Panc1 (cell line): ENCODE measurements around the gene CGNL1. TPM values are rescaled to one million over a fixed set of nuclear protein-coding genes. Genes with fewer than 3 reads are reported as not detected.

Experiments
- ATAC-seq: fragments of 200-7000 bp; cut with Tn5 transposase; 2 replicates; pipeline ENCODE4 v1.9.1; 2020; ENCODE audit warnings: mild to moderate bottlenecking, moderate library complexity
- BruUV-seq: library from RNA; stranded (reverse); fragments of 400-500 nt; replicated peaks from 2 replicates; lab custom pipeline; 2021; lab: Mats Ljungman, UMichigan
- CTCF ChIA-PET: fragments of 300-600 bp; sonication (Branson Sonifier 250); formaldehyde crosslinking; loops from one replicate; lab custom pipeline; 2022; ENCODE audit warnings: antibody characterized with exemption; lab: Charles Lee
- POLR2A ChIA-PET: fragments of 300-600 bp; sonication (Branson Sonifier 250); formaldehyde crosslinking; loops from one replicate; lab custom pipeline; 2022; ENCODE audit warnings: antibody characterized with exemption; lab: Charles Lee
- DNase-seq: peaks from one replicate; pipeline ENCODE4 v3.0.0-alpha.2; 2010; ENCODE audit warnings: low read depth, low spot score
- H3K27ac ChIP-seq: 2 replicates; pipeline ENCODE4 v1.5.1; 2011; ENCODE audit warnings: mild to moderate bottlenecking, low read length, inconsistent platforms
- H3K27me3 ChIP-seq: fragments of 200-500 bp; sonication (Bioruptor generic); 2 replicates; pipeline ENCODE4 v1.6.0; 2014; ENCODE audit warnings: low read length, inconsistent platforms; ENCODE audit not compliant: control insufficient read depth, insufficient read depth
- H3K36me3 ChIP-seq: fragments of 200-500 bp; sonication (Bioruptor generic); 2 replicates; pipeline ENCODE4 v1.5.1; 2014; ENCODE audit warnings: inconsistent platforms, mild to moderate bottlenecking, low read length, moderate library complexity; ENCODE audit not compliant: control insufficient read depth, insufficient read depth
- H3K4me1 ChIP-seq: 2 replicates; pipeline ENCODE4 v1.5.1; 2011; ENCODE audit warnings: inconsistent platforms, mild to moderate bottlenecking, low read length, moderate library complexity; ENCODE audit not compliant: control insufficient read depth, insufficient read depth
- H3K4me3 ChIP-seq, 2 experiments: 2 replicates each; pipeline ENCODE4 v1.5.1; 2011 to 2012; ENCODE audit warnings: low read depth in 2 of 2, low read length in 2 of 2, mild to moderate bottlenecking in 2 of 2, inconsistent platforms in 1 of 2, moderate library complexity in 1 of 2
- H3K9me3 ChIP-seq: fragments of 200-500 bp; sonication (Bioruptor generic); 2 replicates; pipeline ENCODE4 v1.5.1; 2014; ENCODE audit warnings: low read depth, mild to moderate bottlenecking, inconsistent platforms, low read length, moderate library complexity; ENCODE audit not compliant: control insufficient read depth, insufficient read depth
- POLR2AphosphoS5 ChIP-seq: IDR thresholded peaks from 2 replicates; pipeline ENCODE4 v1.6.1; 2012; ENCODE audit warnings: mild to moderate bottlenecking, low read depth, low read length, moderate library complexity
- SIN3A ChIP-seq: IDR thresholded peaks from 2 replicates; pipeline ENCODE4 v1.6.1; 2012; ENCODE audit warnings: low read depth, mild to moderate bottlenecking, low read length, moderate library complexity, borderline replicate concordance; ENCODE audit not compliant: insufficient read depth
- TCF7L2 ChIP-seq: IDR thresholded peaks from 2 replicates; pipeline ENCODE4 v1.6.1; 2011; ENCODE audit warnings: mild to moderate bottlenecking, low read depth, low read length, inconsistent platforms
- in situ Hi-C: cut with HindIII; loops from 2 replicates; pipeline ENCODE4 v1.10.0; 2016; ENCODE audit warnings: low sequenced_read_pairs, low pct_unique_long_range_greater_than_20kb
- intact Hi-C: fragments of 100-400 bp; cut with micrococcal nuclease; formaldehyde crosslinking; loops from one replicate; pipeline ENCODE4 v1.10.0; 2022; ENCODE audit not compliant: unreplicated experiment
- total RNA-seq: library from RNA; stranded (reverse); gene quantifications from one replicate; pipeline ENCODE4 v1.2.1, GENCODE V29; 2021; ENCODE audit not compliant: unreplicated experiment
- TF ChIP-seq, protein P1 (sequence below): fragments of 450-650 bp; IDR thresholded peaks from 2 replicates; pipeline ENCODE4 v1.5.1; 2017; ENCODE audit warnings: mild to moderate bottlenecking

The CGNL1 gene
- total RNA-seq, 1 experiment from 2014 or later = 3.5 TPM

DNA sequence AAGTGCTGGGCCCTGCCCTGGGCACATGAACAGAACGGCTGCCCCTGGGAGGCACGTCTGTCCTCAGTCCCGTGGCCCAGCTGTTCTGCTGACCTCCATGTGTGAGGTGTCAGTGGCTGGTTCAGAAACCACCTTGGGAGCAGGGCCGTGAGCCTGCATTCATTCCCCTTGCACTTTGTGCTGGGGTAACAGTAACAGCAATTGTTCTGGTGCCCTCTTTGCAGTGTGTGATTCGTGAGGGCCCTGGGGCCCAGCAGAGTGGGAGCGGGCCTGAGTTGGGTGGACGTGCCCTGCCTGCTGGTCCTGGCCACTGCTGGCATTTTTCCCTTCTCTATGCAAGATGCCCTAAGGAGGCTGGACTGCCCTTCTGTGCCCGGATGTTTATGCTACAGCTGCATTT is 165.0 kb downstream of the CGNL1 start:
- POLR2A ChIA-PET = no interaction called here
- ATAC-seq = no peak

GRCh38 chr15:57541805-57542504 is 165.7 kb downstream of the CGNL1 start:
- in situ Hi-C loops = no loop called here
- intact Hi-C loops = no loop called here
- TF ChIP-seq POLR2AphosphoS5 = no peak
- TF ChIP-seq, protein P1, sequence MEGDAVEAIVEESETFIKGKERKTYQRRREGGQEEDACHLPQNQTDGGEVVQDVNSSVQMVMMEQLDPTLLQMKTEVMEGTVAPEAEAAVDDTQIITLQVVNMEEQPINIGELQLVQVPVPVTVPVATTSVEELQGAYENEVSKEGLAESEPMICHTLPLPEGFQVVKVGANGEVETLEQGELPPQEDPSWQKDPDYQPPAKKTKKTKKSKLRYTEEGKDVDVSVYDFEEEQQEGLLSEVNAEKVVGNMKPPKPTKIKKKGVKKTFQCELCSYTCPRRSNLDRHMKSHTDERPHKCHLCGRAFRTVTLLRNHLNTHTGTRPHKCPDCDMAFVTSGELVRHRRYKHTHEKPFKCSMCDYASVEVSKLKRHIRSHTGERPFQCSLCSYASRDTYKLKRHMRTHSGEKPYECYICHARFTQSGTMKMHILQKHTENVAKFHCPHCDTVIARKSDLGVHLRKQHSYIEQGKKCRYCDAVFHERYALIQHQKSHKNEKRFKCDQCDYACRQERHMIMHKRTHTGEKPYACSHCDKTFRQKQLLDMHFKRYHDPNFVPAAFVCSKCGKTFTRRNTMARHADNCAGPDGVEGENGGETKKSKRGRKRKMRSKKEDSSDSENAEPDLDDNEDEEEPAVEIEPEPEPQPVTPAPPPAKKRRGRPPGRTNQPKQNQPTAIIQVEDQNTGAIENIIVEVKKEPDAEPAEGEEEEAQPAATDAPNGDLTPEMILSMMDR = peak; percentile 92
- DNase-seq (no peak), ATAC-seq (peak; percentile 72)
- H3K27ac ChIP-seq = no peak overlapping the region
- H3K9me3 ChIP-seq = no peaks in the 10 kb centered on the region
- CTCF ChIA-PET = interaction anchor here (0.6 to 1.2 kb wide), 8 partner anchors 12 to 305 kb away, joined by 3 to 7 read pairs (median 4); partner anchors contain the start of gene CGNL1
- no peak overlapping the region for H3K4me3 ChIP-seq
- no TSS peak for BruUV-seq
- POLR2A ChIA-PET = no interaction called here
- H3K36me3 ChIP-seq = no peaks in the 10 kb centered on the region
- no peaks in the 10 kb centered on the region; the same call in 1 of the 2 replicates for H3K4me1 ChIP-seq
- no peaks in the 10 kb centered on the region for H3K27me3 ChIP-seq

More for the DNA sequence above, 165.0 kb downstream of the CGNL1 start:
- no peaks in the 10 kb centered on the region for H3K9me3 ChIP-seq
- DNase-seq = no peak
- no peaks in the 10 kb centered on the region for H3K36me3 ChIP-seq
- H3K4me3 ChIP-seq = no peak overlapping the region
- H3K27me3 ChIP-seq = no peaks in the 10 kb centered on the region
- BruUV-seq = no TSS peak
- intact Hi-C loops = no loop called here
- in situ Hi-C loops = no loop called here
- no peak for TF ChIP-seq SIN3A
- TF ChIP-seq, protein P1 = no peak
- no peak for TF ChIP-seq POLR2AphosphoS5
- no peak for TF ChIP-seq TCF7L2
- H3K27ac ChIP-seq = no peak overlapping the region
- no peaks in the 10 kb centered on the region; the same call in 1 of the 2 replicates for H3K4me1 ChIP-seq
- CTCF ChIA-PET = interaction anchor here (0.6 to 1.2 kb wide), 6 partner anchors 11 to 224 kb away, joined by 3 to 7 read pairs (median 4); partner anchors contain the start of gene CGNL1

GRCh38 chr15:57542505-57542817 is 166.2 kb downstream of the CGNL1 start:
- TF ChIP-seq, protein P1 = peak; percentile 60
- TF ChIP-seq POLR2AphosphoS5 = no peak
- no peak for TF ChIP-seq TCF7L2
- no peak for TF ChIP-seq SIN3A
- Histone ChIP-seq H3K27me3 (no peaks in the 10 kb centered on the region), H3K9me3 (no peaks in the 10 kb centered on the region), H3K36me3 (no peaks in the 10 kb centered on the region), H3K4me1 (no peaks in the 10 kb centered on the region), H3K4me3 (no peak overlapping the region), H3K27ac (no peak overlapping the region)
- CTCF ChIA-PET = interaction anchor here (1.0 to 1.2 kb wide), 6 partner anchors 12 to 202 kb away, joined by 3 to 7 read pairs (median 4); partner anchors contain the start of gene CGNL1
- POLR2A ChIA-PET = no interaction called here
- ATAC-seq = no peak
- BruUV-seq = no TSS peak
- intact Hi-C loops = no loop called here
- no peak for DNase-seq
- in situ Hi-C loops = no loop called here
